Rectal smooth muscle tissue (tissue), 1 donor: ENCODE measurements around the gene MRPS12.

Source experiments
- H3K27ac ChIP-seq: one replicate; pipeline ENCODE4 v1.7.0; 2013; ENCODE audit warnings: low read depth, low read length, inconsistent platforms
- H3K27me3 ChIP-seq: one replicate; pipeline ENCODE4 v1.7.0; 2013; ENCODE audit warnings: low read length; ENCODE audit not compliant: control insufficient read depth, insufficient read depth
- H3K36me3 ChIP-seq: one replicate; pipeline ENCODE4 v1.7.0; 2013; ENCODE audit warnings: low read length; ENCODE audit not compliant: control insufficient read depth, insufficient read depth
- H3K4me1 ChIP-seq: one replicate; pipeline ENCODE4 v1.7.0; 2013; ENCODE audit warnings: low read length; ENCODE audit not compliant: control insufficient read depth, insufficient read depth
- H3K4me3 ChIP-seq: one replicate; pipeline ENCODE4 v1.7.0; 2013; ENCODE audit warnings: low read length
- H3K9ac ChIP-seq: one replicate; pipeline ENCODE4 v1.7.0; 2013; ENCODE audit warnings: low read length

MRPS12 gene

GRCh38 chr19:38900202-38900629 is 30.5 kb upstream of the MRPS12 start:
- Histone ChIP-seq H3K9ac (peak overlapping the region; percentile 51), H3K36me3 (no peaks in the 10 kb centered on the region), H3K4me3 (peak overlapping the region; percentile 76), H3K27ac (peak overlapping the region; percentile 62), H3K4me1 (peaks cover 7% of the 10 kb centered on the region), H3K27me3 (no peaks in the 10 kb centered on the region)

GRCh38 chr19:38900743-38901190 is 30.0 kb upstream of the MRPS12 start:
- Histone ChIP-seq H3K4me3 (peak overlapping the region; percentile 76), H3K4me1 (peaks cover 7% of the 10 kb centered on the region), H3K27me3 (no peaks in the 10 kb centered on the region), H3K9ac (no peak overlapping the region), H3K27ac (no peak overlapping the region), H3K36me3 (peaks cover 3% of the 10 kb centered on the region)

- no peak overlapping the region for H3K4me3 ChIP-seq
- H3K9ac ChIP-seq = no peak overlapping the region
- H3K4me1 ChIP-seq = peaks cover 7% of the 10 kb centered on the region
- H3K27me3 ChIP-seq = no peaks in the 10 kb centered on the region
- no peak overlapping the region for H3K27ac ChIP-seq
- peaks cover 6% of the 10 kb centered on the region for H3K36me3 ChIP-seq
Observed at GRCh38 chr19:38901683-38902082, 29.1 kb upstream of the MRPS12 start.

GRCh38 chr19:38904581-38905539 is 25.9 kb upstream of the MRPS12 start:
- Histone ChIP-seq H3K4me1 (peaks cover 7% of the 10 kb centered on the region), H3K27ac (no peak overlapping the region), H3K36me3 (peaks cover 8% of the 10 kb centered on the region)

GRCh38 chr19:38905620-38906019 is 25.1 kb upstream of the MRPS12 start:
- H3K36me3 ChIP-seq = peaks cover 8% of the 10 kb centered on the region
- H3K4me1 ChIP-seq = peaks cover 2% of the 10 kb centered on the region
- H3K4me3 ChIP-seq = no peak overlapping the region
- no peak overlapping the region for H3K9ac ChIP-seq
- H3K27ac ChIP-seq = no peak overlapping the region
- no peaks in the 10 kb centered on the region for H3K27me3 ChIP-seq

More at GRCh38 chr19:38904581-38905539, 25.9 kb upstream of the MRPS12 start:
- no peak overlapping the region for H3K4me3 ChIP-seq
- no peak overlapping the region for H3K9ac ChIP-seq
- no peaks in the 10 kb centered on the region for H3K27me3 ChIP-seq

- peaks cover 8% of the 10 kb centered on the region for H3K36me3 ChIP-seq
- no peaks in the 10 kb centered on the region for H3K4me1 ChIP-seq
- H3K9ac ChIP-seq = no peak overlapping the region
Observed at GRCh38 chr19:38907227-38907626, 23.5 kb upstream of the MRPS12 start.

GRCh38 chr19:38907670-38908069 is 23.1 kb upstream of the MRPS12 start:
- Histone ChIP-seq H3K9ac (no peak overlapping the region), H3K4me1 (no peaks in the 10 kb centered on the region), H3K4me3 (no peak overlapping the region), H3K27me3 (peaks cover 4% of the 10 kb centered on the region), H3K27ac (no peak overlapping the region), H3K36me3 (peaks cover 8% of the 10 kb centered on the region)

More at GRCh38 chr19:38907227-38907626, 23.5 kb upstream of the MRPS12 start:
- H3K27ac ChIP-seq = no peak overlapping the region
- H3K4me3 ChIP-seq = no peak overlapping the region
- H3K27me3 ChIP-seq = peaks cover 4% of the 10 kb centered on the region

- Histone ChIP-seq H3K36me3 (peaks cover 8% of the 10 kb centered on the region), H3K27me3 (peaks cover 4% of the 10 kb centered on the region), H3K27ac (no peak overlapping the region), H3K9ac (no peak overlapping the region), H3K4me1 (no peaks in the 10 kb centered on the region), H3K4me3 (no peak overlapping the region)
Observed at GRCh38 chr19:38908911-38909310, 21.8 kb upstream of the MRPS12 start.

- peaks cover 6% of the 10 kb centered on the region for H3K36me3 ChIP-seq
- no peak overlapping the region for H3K9ac ChIP-seq
- no peak overlapping the region for H3K27ac ChIP-seq
- H3K4me1 ChIP-seq = no peaks in the 10 kb centered on the region
- H3K4me3 ChIP-seq = no peak overlapping the region
- H3K27me3 ChIP-seq = peaks cover 4% of the 10 kb centered on the region
Observed at GRCh38 chr19:38910488-38910887, 20.3 kb upstream of the MRPS12 start.

- peaks cover 2% of the 10 kb centered on the region for H3K36me3 ChIP-seq
- H3K9ac ChIP-seq = no peak overlapping the region
- H3K27ac ChIP-seq = no peak overlapping the region
- no peak overlapping the region for H3K4me3 ChIP-seq
- no peaks in the 10 kb centered on the region for H3K4me1 ChIP-seq
- H3K27me3 ChIP-seq = peaks cover 4% of the 10 kb centered on the region
Observed at GRCh38 chr19:38911388-38912001, 19.2 kb upstream of the MRPS12 start.

GRCh38 chr19:38912600-38913514 is 17.9 kb upstream of the MRPS12 start:
- no peak overlapping the region for H3K27ac ChIP-seq
- no peak overlapping the region for H3K9ac ChIP-seq
- H3K36me3 ChIP-seq = peaks cover 2% of the 10 kb centered on the region
- no peaks in the 10 kb centered on the region for H3K4me1 ChIP-seq
- H3K27me3 ChIP-seq = peaks cover 4% of the 10 kb centered on the region
- H3K4me3 ChIP-seq = no peak overlapping the region

GRCh38 chr19:38913958-38914357 is 16.8 kb upstream of the MRPS12 start:
- H3K27me3 ChIP-seq = peaks cover 4% of the 10 kb centered on the region
- no peak overlapping the region for H3K9ac ChIP-seq
- no peaks in the 10 kb centered on the region for H3K4me1 ChIP-seq
- H3K4me3 ChIP-seq = no peak overlapping the region
- H3K27ac ChIP-seq = no peak overlapping the region
- no peaks in the 10 kb centered on the region for H3K36me3 ChIP-seq
